NCI-H2107 (cell line): ENCODE measurements around the gene DGKK.
"Not testable (repeated sequence)": the region's sequence is repeated elsewhere in the genome, so short reads cannot be mapped to it uniquely, and the experiment has no call there.

Source experiments
- DNase-seq: peaks from one replicate; lab custom pipeline; 2025; lab: John Stamatoyannopoulos, UW

Gene DGKK

GRCh38 chrX:50431623-50432022 lies 39.0 kb downstream of the DGKK start:
- no peak for DNase-seq

DNA sequence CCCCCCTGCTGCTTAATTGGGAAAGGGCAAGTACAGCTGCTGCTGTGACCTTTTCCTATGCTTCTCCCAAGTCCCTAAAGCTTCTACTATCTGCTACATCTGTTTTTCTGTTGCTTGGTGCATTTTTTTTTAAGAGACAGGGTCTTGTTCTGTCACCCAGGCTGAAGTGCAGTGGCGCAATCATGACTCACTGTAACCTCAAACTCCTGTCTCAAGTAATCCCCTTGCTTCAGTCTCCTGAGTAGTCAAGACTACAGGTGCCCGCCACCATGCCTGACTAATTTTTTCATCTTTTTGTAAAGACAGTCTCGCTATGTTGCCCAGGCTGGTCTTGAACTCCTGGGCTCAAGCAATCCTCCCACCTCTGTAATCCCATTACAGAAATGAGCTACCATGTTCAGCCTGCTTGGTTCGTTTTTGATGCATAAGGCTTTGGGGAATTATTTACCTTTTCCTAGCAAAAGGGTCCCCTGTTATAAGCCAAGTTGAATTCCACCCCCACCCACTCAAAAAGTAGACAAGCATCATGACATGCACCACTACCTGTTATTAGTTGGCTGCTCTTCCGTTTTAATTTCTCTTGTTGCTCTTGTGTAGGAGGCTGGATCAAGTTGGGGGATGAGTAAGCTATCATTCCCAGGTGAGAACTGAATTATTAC lies 39.6 kb downstream of the DGKK start:
- DNase-seq = no peak

DNA sequence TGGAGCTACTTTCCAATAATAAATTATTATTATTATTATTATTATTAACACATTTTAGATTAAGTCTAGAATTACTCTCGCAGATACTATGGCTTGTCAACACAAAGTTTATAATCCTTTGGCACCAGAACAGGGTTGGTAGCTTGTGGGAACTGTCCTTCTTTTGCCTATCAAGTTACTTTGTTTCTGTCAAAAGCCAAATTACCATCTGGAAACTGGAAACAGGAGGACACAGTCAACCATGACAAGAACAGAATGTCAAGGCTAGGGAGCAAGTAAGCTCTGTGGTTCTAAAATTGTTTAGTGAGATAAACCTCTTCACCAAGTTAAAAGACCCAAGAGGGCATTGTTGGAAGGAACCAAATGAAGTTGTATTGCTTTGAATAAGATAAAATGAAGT lies 42.5 kb downstream of the DGKK start:
- DNase-seq = no peak

DNA sequence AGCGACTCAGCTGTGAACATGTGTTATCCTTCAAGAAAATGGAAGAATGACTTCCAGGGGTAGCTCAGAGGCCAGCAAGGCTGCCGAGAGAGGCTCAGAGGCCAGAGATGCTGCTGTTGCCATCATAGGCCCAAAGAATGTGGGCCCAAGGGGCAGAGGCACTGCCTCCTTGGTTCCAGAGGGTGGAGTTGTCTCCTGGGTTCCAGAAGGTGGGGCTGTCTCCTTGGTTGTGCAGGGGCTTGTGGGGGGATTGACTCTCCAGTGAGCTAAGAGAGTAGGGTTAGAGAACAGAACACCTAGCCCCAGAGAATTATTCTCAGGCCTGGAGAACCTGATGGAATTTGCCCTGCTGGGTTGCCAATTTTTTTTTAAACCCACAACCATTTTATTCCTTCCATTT lies 62.6 kb downstream of the DGKK start:
- no peak for DNase-seq

GRCh38 chrX:50403903-50404302 lies 66.7 kb downstream of the DGKK start:
- no peak for DNase-seq

DNA sequence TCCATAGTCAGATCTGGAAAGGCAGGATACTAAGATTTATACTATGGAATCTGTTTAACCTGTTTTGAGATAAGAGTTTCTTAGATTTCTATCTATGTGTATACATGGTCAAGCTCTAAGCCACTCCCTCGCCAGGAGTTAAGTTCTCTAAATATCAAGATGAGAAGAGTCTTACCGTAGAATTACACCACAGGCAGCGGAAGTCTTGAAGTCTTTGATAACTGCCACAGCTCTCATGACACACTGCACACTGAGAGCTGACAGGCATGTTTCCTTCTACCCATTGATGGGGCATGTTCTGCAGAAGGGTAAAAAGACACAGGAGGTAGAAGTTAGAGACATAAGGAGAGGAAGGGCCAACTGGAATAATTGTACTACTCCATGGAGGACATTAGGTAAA lies 67.7 kb downstream of the DGKK start:
- DNase-seq = no peak

DNA sequence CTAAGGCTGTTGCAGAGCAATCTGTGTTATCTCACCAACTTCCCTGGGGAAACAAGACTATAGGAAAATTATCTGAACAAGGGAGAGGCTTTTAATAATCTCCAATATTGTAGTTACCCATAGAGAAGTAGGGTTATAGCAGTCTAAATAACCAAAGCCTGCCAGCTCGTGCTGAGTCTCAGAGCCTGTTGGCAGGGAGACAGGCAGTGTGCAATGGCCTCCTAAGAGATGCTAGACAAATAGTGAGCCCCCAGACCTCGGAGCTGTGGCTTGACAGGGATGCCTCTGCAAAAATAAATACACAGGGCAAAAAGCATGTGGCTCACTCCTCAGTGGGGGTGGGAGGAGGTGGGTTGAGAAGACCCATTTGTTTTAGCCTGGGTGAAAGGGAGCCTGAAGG lies 76.7 kb downstream of the DGKK start:
- DNase-seq = no peak

DNA sequence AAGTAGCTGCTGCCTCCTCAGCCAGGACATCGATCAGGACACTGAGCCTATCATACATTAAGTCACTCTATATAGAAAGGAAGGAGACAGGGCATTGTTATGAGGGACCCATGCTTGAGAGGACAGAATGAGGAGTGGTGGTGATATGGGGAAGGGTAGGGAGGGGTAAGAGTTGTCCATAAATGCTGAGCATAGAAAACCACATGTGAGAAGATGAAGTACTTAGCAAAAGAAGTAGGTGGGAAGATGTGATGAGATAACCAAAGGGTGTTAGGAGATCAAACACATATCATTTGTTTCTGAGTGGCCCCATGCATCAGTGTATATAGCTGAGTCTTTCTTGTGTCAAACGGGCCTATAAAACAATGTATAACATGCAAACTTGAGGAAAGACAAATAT lies 84.1 kb downstream of the DGKK start:
- no peak for DNase-seq

DNA sequence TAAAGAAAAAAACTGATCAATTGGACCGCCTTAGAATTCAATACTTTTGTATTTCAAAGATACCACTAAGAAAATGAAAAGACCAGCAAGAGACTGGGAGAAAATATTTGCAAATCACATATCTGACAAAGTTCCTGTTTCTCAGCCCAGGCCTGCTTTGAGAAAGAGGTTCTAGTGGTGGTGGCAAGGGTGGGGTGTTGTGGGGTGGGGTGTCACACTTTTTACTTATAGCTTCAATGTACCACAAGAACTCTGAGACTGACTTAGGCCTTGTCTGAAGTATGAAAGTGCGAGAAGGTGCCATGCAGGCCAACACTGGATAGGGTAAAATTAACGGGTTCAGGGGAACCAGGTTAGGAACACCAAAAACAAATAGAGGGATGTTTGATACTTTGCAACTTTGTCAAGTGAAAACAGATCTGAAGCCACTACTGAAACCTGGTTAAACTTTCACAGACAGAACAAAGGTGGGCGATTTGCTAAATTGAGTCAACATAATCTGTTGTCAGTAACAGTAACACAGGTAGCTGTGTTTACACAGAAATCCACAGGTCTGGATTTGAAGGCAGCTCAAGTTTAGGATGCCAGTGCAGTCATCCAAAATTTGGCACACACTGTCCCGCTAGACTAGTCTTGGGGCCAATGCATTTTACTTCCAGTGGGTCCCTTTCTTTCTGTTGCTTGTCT lies 88.8 kb downstream of the DGKK start:
- no peak for DNase-seq

- DNase-seq = no peak
Measured at GRCh38 chrX:50375481-50376267, 95.0 kb downstream of the DGKK start.

GRCh38 chrX:50372966-50373365 lies 97.7 kb downstream of the DGKK start:
- DNase-seq = no peak

DNA sequence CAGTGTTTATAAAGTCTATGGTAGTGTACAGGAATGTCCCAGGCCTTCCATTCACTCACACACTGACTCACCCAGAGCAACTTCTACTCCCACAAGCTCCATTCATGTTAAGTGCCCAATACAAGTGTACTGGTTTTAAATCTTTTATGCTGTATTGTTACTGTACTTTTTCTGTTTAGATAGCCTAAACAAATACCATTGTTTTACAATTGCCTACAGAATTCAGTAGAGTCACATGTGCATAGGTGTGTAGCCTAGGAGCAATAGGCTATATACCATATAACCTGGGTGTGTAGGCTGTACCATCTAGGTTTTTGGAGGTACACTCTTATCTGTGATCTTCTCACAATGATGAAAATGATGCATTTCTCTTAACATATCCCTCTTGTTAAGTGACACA lies 126.7 kb downstream of the DGKK start:
- no peak for DNase-seq

- DNase-seq = no peak
Measured at GRCh38 chrX:50333308-50333707, 137.3 kb downstream of the DGKK start.

DNA sequence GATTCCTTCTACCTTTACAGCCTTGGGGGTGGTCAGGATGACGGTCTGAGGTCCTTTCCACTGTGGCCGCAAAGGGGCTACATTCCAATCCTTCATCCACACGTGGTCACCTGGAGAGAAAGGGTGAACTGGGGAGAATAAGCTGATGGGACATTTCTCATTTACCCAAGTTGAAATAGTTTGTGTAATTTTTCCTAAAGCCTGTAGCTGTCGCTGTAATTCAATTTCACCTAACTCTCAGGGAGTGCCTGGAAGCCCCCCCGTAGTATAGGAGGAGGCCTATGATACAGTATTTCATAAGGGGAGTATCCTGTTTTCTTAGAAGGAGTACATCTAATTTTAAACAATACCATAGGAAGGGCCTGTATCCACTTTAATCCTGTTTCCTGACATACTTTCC lies 138.0 kb downstream of the DGKK start:
- DNase-seq = not testable (repeated sequence)

- no peak for DNase-seq
Measured at GRCh38 chrX:50327235-50327634, 143.4 kb downstream of the DGKK start.
